ENCODE measurements around the gene HDAC2.
"Not testable (repeated sequence)": the region's sequence is repeated elsewhere in the genome, so short reads cannot be mapped to it uniquely, and the experiment has no call there.

HDAC2 gene

DNA sequence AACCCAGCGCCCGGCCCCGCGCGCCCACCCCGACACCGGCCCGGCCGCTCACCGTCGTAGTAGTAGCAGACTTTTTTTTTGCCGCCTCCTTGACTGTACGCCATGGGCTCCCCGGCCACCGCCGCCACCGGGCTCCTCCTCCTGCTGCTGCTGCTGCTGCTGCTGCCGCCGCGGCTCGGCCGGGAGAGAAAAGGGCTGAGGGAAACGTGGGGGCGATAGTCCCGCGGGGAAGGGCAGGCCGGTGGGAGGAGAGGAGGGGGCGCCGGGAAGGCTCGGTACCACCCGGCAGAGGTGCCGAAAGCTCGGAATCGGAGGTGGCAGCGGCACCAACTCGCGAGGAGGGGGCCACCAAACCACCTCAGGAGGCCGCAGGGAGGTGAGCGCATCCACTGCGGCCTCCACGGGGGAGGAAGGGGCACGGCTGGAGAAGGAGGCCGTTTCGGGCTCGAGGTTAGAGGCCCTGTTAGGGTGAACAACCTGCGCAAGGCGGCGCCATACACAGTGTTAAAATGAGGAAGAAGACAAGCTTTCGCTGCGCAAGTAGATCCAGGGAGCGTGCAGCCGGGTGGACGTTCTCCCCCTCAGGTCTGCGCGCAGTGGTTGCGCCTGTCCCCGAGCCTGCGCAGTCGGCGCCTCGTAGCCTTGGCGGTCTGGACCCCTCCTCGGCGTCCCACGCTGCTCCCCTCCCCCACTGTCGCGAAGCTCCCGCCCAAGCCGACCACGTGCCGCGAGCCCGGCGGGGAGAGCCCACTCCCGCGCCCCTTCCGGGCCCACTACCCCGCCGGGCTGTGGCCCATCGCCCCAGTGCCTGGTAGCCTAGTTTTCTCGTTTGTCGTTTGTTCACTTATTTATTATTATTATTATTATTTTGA is at the start of gene HDAC2:
Gene HDAC2 (minus strand): TSS at position 344 of the 872 bp plus-strand sequence. CDS start 240 bp downstream, at position 104.
- peak; percentile 83 for DNase-seq (ENCODE audit: low spot score)
- POLR2A ChIA-PET (ENCODE audit: low non-redundant PET): no interaction called here
- peak within 1 kb of the TSS; percentile 86 for H3K27ac ChIP-seq
- CTCF ChIA-PET: no interaction called here
- TF ChIP-seq, protein P1, sequence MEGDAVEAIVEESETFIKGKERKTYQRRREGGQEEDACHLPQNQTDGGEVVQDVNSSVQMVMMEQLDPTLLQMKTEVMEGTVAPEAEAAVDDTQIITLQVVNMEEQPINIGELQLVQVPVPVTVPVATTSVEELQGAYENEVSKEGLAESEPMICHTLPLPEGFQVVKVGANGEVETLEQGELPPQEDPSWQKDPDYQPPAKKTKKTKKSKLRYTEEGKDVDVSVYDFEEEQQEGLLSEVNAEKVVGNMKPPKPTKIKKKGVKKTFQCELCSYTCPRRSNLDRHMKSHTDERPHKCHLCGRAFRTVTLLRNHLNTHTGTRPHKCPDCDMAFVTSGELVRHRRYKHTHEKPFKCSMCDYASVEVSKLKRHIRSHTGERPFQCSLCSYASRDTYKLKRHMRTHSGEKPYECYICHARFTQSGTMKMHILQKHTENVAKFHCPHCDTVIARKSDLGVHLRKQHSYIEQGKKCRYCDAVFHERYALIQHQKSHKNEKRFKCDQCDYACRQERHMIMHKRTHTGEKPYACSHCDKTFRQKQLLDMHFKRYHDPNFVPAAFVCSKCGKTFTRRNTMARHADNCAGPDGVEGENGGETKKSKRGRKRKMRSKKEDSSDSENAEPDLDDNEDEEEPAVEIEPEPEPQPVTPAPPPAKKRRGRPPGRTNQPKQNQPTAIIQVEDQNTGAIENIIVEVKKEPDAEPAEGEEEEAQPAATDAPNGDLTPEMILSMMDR (conservative IDR thresholded peaks at IDR 0.05; ENCODE audit: low read depth): no peak

DNA sequence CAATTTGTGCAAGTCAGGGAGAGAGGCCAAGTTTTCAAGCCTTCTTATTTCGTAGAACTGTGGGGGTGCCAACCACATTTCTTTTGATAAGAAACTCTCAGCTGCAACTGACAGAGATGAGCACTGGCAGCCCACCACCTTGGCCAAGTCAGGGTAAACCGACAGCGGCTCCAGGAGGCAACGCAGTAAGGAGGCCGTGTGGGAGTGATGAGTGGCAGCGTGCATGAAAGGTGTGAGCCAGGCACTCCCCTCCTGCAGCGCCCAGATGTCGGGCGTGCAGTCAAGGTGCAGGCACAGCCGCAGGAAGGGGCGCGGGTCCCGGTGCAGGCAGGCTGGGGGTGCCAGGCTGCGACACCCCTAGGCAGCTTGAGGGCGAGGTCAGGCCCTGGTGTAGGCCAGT is 49.2 kb upstream of the HDAC2 start:
- ChIA-PET POLR2A (ENCODE audit: low non-redundant PET) (no interaction called here), CTCF (no interaction called here)
- no peak for DNase-seq (ENCODE audit: low spot score)

DNA sequence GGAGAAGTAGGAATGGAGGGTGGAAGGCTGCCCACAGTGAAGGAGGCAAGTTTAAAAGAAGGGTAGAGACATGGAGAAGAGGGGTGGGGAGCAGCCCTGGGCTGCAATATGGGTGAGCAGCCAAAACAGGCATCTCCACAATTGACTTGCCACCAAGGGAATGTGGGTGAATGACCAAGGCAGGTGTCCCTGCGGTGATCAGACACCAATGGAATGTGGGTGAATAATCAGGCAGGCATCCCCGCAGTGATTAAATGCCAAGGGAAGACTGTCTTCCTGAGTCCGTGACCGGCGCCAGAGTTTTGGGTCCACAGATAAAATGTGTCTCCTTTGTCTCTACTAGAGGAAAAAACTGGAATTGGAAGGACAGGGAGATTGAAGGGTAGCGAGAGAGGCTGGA is 46.2 kb upstream of the HDAC2 start:
- DNase-seq (ENCODE audit: low spot score): peak; percentile 44
- POLR2A ChIA-PET (ENCODE audit: low non-redundant PET); CTCF ChIA-PET: not testable (repeated sequence)
- peak overlapping the region; percentile 43; the same call in 1 of the 2 replicates for H3K27ac ChIP-seq

More for the DNA sequence above, 49.2 kb upstream of the HDAC2 start:
- no peak overlapping the region for H3K27ac ChIP-seq
- TF ChIP-seq, protein P1 (conservative IDR thresholded peaks at IDR 0.05; ENCODE audit: low read depth): no peak

DNA sequence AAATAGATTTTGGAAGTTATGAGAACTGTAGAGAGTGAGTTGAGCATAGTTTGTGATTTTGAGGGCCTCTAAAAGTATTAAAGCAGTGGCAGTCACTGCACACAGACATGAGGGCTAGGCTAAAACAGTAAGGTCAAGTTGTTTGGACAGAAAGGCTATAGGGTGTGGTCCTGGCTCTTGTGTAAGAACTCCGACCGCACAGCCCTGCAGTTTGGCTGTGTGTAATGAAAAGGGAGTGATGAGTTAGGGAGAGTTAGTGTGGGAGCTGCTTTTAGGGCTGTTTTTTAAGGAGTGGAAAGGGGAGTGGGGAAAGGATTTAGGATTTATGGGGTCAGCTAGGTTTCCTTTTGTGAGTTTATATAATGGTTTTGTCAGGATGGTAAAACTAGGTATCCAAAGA is 43.2 kb upstream of the HDAC2 start:
- CTCF ChIA-PET; POLR2A ChIA-PET (ENCODE audit: low non-redundant PET); H3K27ac ChIP-seq; DNase-seq (ENCODE audit: low spot score): not testable (repeated sequence)

DNA sequence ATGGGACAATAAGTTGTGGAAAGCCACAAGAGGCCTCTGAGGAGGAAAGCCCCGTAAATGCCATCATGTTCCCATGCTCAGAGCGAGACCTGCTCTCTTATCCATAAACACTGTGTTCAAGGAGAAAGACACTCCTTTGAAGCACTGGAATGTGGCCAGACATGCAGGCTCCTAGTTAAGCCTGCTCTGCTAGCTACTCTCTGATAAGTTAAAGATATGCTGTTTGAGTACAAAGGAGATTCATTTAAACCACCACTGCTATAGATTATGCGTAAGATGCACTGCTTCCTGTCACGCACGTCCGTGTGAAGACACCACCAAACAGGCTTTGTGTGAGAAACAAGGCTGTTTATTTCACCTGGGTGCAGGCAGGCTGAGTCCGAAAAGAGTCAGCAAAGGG is 40.5 kb upstream of the HDAC2 start:
- H3K27ac ChIP-seq; CTCF ChIA-PET; DNase-seq (ENCODE audit: low spot score); POLR2A ChIA-PET (ENCODE audit: low non-redundant PET): not testable (repeated sequence)

DNA sequence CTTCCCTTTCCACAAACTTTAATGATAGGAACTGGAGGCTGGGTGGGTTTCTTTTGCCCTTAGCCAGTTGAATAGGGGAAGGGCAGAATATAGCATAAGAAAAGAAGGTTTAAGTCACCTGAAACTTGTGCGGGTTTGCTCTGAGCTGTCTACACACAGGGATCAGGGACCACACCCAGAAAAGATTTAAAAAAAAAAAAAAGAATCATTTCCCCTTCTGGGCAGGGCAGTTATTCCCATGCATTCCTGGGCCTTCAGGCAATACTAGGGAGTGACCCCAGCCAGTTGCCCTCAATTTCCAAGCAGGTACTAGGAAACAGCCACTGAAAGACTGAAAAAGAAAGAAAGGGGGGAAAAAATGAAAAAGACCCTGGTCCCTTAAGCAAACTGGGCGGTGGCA is 39.6 kb upstream of the HDAC2 start:
- DNase-seq (ENCODE audit: low spot score): no peak
- POLR2A ChIA-PET (ENCODE audit: low non-redundant PET): no interaction called here
- TF ChIP-seq, protein P1 (conservative IDR thresholded peaks at IDR 0.05; ENCODE audit: low read depth): no peak
- CTCF ChIA-PET: no interaction called here
- H3K27ac ChIP-seq: no peak overlapping the region

DNA sequence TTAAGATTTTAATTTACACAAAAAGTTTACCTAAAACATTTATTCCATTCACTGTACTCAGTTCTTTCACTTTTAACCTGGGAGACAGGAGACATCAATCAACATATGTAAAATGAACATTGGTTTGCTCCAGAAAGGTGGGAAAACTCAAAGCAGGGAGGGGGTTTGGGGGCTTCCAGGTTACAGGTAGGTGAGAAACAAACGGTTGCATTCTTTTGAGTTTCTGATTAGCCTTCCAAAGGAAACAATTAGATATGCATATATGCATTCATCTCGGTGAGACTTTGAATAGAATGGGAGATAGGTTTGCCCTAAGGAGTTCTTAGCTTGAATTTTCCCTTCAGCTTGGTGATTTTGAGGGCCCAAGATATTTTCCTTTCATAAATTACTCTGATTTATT is 38.2 kb upstream of the HDAC2 start:
- ChIA-PET CTCF (interaction anchor here (0.7 kb wide), 1 partner anchor 750 kb away, joined by 3 read pairs; no protein-coding TSS in a partner anchor), POLR2A (ENCODE audit: low non-redundant PET) (no interaction called here)
- TF ChIP-seq, protein P1 (conservative IDR thresholded peaks at IDR 0.05; ENCODE audit: low read depth): no peak
- H3K27ac ChIP-seq: no peak overlapping the region
- no peak for DNase-seq (ENCODE audit: low spot score)

DNA sequence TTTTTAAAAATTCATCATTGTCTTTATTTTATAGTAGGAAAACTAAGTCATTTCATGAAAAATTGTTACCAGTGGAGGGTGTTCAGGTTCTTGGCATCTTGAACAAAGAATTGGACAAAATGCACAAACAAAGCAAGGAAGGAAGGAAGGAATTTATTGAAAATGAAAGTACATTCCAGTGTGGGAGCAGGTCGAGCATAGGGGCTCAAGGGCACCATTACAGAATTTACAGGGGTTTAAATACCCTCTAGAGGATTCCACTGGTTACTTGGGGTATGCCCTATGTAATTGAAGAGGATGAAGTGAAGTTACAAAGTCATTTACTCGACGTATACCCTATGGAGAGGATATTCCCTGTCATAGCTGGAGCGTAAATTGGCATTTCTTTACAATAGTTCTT is 37.4 kb upstream of the HDAC2 start:
- DNase-seq (ENCODE audit: low spot score): no peak
- POLR2A ChIA-PET (ENCODE audit: low non-redundant PET): no interaction called here
- CTCF ChIA-PET: no interaction called here
- TF ChIP-seq, protein P1 (conservative IDR thresholded peaks at IDR 0.05; ENCODE audit: low read depth): no peak
- no peak overlapping the region for H3K27ac ChIP-seq

Measured in RWPE1 (cell line).